HG03378 (cell line): ENCODE results near the gene GPR162.
"Not testable (repeated sequence)": the region's sequence is repeated elsewhere in the genome, so short reads cannot be mapped to it uniquely, and the experiment has no call there.

Source experiments
- ATAC-seq: cut with Tn5 transposase; IDR thresholded peaks from one replicate; pipeline ENCODE4 v1.9.1; 2021; ENCODE audit warnings: mild to moderate bottlenecking, moderate library complexity; ENCODE audit not compliant: unreplicated experiment

Gene GPR162

GRCh38 chr12:6852651-6853354 is 31.2 kb downstream of the GPR162 start:
- no peak for ATAC-seq

GRCh38 chr12:6853626-6854025 is 32.0 kb downstream of the GPR162 start:
- no peak for ATAC-seq

GRCh38 chr12:6854036-6854435 is 32.4 kb downstream of the GPR162 start:
- ATAC-seq: no peak

GRCh38 chr12:6855322-6855721 is 33.7 kb downstream of the GPR162 start:
- no peak for ATAC-seq

DNA sequence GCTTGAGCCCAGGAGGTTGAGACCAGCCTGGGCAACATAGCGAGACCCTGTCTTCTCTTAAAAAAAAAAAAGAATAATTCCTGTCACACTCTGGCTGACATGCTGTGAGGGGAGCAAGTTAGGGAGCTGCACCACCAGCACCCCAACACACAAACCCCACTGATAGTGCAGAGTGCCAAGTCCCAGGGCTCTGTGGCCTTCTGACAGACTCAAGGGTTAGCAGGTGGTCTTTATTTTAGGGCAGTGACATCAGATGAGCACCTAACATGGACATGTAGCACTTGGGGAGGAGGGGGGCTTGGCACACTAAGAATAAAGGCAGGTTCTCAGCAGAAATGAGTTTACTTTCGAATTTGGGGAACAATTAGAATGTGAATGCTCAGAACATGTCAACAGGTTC is 37.2 kb downstream of the GPR162 start:
- ATAC-seq: no peak

DNA sequence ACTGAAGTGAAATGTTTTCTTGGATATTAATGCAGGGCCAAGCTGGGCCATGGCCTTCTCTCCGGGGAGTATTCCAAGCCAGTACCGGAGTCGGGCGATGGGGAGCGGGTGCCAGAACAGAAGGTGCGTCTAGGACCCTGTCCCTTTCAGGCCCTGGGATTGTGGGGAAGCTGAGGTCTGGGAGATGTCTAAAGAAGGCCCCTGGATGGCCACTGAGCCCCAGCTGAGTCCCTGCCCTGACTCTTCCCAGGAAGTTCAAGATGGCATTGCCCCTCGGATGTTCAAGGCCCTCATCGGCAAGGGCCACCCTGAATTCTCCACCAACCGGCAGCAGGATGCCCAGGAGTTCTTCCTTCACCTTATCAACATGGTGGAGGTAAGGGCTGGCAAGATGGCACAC is 38.5 kb downstream of the GPR162 start:
- no peak for ATAC-seq

GRCh38 chr12:6860942-6861341 is 39.3 kb downstream of the GPR162 start:
- ATAC-seq: no peak

GRCh38 chr12:6861391-6861790 is 39.8 kb downstream of the GPR162 start:
- no peak for ATAC-seq

DNA sequence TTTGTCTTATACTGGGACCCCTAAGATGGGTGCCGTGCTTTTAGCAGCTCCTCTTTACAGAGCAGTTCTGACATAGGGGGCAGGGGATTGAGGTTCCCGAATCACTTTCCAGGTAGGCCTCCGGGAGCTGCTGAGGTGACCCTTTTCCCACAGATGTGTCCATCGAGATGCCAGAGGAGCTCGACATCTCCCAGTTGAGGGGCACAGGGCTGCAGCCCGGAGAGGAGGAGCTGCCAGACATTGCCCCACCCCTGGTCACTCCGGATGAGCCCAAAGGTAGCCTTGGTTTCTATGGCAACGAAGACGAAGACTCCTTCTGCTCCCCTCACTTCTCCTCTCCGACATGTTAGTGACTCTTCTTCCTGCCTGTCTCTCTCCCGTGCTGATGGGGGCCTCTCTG is 41.4 kb downstream of the GPR162 start:
- no peak for ATAC-seq

DNA sequence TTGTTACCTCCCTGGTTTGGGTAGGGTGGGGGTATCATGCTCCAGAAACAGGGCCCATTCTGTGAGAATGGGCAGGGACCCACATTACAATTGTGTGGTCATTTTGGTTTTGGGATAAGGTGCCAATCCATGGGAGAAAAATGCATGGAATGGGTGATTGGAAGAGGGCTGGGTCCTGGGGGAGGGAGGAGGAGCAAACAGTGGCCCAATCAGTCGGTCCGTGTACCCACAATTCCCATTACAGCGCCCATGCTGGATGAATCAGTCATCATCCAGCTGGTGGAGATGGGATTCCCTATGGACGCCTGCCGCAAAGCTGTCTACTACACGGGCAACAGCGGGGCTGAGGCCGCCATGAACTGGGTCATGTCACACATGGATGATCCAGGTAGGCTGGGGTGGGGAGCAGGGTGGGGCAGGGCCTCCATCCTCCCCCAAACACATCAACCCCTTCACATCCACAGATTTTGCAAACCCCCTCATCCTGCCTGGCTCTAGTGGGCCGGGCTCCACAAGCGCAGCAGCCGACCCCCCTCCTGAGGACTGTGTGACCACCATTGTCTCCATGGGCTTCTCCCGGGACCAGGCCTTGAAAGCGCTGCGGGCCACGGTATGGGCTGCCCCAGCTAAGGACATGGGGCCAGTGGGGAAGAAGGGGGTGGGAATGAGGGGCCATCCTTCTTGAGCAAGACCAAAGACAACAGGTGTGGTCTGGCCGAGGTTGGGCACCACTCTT is 42.1 kb downstream of the GPR162 start:
- no peak for ATAC-seq

DNA sequence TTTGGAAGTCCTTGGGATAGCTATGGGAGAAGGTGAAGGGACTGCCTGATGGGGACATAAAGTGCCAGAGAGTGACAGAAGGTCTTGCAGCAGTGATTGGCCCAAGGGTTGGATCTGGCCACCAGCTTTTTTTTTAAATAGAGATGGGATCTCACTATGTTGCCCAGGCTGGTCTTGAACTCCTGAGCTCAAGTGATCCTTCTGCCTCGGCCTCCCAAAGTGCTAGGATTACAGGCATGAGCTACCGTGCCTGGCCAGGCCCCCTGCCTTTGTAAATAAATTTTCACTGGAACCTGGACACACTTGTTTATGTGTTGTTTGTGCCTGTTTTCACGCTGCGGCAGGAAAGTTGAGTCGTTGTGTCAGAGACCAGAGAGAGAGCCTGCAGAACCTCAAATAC is 43.7 kb downstream of the GPR162 start:
- not testable (repeated sequence) for ATAC-seq

DNA sequence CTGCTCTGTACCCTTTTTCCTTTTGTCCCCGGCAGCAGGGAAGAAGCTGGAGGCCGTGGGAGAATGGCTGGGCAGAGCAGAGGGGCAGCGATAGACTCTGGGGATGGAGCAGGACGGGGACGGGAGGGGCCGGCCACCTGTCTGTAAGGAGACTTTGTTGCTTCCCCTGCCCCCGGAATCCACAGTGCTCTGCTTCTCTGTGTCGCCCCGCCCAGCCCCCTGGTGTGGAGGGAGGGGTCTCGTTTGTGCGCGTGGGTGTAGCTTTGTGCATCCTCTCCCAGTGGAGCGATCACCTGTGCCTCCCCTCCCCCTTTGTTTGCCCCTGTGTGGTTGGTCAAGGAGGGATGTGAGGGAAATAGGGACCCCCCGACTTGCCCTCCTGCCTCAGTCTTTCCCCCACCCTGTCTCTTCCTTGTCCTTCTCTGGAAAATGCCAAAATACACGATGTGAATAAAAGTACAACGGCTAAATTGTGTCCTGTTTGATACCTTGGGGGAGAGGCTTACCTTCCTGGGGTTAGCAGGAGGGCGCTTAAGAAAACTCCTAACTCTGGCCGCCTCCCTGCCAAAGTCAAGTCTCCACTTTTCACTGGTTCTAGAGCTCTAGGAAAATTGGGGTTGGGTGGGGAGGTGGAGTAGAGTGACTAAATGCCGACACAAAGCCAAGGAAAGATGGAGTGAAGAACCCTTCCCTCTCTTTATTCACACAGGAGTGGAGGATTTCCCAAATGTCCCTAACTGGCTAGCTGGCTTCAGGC is 44.7 kb downstream of the GPR162 start:
- ATAC-seq: no peak

GRCh38 chr12:6866920-6867412 is 45.3 kb downstream of the GPR162 start:
- ATAC-seq: no peak

DNA sequence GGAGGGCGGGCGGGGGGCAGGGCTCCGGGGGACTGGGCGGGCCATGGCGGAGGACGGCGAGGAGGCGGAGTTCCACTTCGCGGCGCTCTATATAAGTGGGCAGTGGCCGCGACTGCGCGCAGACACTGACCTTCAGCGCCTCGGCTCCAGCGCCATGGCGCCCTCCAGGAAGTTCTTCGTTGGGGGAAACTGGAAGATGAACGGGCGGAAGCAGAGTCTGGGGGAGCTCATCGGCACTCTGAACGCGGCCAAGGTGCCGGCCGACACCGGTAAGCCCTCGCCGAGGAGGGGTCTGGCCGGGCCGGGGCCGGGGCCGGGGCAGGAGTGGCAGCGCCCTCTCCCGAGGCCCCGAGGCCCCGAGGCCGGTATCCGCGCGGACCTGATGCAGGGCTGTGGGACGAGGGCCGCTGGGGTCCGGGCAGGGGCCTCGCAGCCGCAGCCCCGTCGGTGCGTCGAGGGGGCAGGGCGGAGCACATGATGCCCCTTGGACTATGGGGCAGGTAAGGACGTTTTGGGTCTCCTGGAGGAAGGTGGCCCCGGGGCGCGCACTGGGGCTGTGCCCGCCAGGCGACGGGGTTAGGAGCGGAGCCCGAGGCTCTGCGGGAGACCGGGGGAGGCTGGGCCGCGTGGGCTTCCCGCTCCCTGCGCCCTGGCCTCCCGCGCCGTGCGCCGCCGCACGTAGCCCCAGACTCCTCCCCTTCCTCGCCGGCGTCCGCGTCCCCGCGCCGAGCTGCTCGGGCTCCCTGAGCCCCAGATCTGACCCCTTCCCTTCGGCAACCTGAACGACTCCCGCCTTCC is 46.0 kb downstream of the GPR162 start, which contains the start of gene TPI1:
Gene TPI1, plus strand, starts transcription at position 119 of the 798 bp plus-strand sequence. Its CDS starts 36 bp downstream, at position 155.
- no peak for ATAC-seq

GRCh38 chr12:6868211-6869048 is 46.8 kb downstream of the GPR162 start:
- ATAC-seq: no peak

DNA sequence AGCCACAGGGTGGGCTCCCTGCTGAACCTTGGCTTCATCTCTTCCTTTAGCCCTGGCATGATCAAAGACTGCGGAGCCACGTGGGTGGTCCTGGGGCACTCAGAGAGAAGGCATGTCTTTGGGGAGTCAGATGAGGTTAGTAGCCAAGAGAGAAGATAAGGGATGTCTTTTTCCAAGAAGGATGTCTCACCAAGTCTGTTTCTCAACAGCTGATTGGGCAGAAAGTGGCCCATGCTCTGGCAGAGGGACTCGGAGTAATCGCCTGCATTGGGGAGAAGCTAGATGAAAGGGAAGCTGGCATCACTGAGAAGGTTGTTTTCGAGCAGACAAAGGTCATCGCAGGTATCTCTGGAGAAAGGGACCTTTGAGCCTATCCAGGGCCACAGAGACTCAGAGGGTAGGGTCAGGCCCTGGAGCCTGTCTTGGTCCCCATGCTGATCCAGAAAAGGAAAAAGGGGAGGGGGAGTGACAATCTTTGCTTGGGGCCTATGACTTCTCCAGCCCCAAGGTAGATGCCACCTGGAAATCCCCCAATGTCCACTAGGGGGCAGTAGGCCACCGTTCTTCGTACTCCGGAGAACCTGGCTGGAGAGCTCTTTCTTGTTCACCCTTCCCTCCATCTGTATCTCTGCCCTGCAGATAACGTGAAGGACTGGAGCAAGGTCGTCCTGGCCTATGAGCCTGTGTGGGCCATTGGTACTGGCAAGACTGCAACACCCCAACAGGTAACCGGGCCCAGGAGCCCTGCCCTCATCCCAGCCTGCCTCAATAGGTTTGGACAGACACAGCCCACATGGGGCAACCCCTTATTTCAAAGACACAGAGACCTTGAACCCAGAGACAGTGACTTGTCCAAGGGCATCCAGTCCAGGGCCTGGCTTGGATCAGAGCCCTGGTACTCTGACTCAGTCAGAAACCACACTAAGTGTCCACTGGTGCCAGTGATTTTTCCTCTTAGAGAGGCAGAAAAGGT is 47.7 kb downstream of the GPR162 start:
- ATAC-seq: no peak

- not testable (repeated sequence) for ATAC-seq
Measured at GRCh38 chr12:6870304-6870703, 48.7 kb downstream of the GPR162 start.
